ENCODE data around the gene DENND4A.
"Not testable (repeated sequence)": the region's sequence is repeated elsewhere in the genome, so short reads cannot be mapped to it uniquely, and the experiment has no call there.

DENND4A gene

DNA sequence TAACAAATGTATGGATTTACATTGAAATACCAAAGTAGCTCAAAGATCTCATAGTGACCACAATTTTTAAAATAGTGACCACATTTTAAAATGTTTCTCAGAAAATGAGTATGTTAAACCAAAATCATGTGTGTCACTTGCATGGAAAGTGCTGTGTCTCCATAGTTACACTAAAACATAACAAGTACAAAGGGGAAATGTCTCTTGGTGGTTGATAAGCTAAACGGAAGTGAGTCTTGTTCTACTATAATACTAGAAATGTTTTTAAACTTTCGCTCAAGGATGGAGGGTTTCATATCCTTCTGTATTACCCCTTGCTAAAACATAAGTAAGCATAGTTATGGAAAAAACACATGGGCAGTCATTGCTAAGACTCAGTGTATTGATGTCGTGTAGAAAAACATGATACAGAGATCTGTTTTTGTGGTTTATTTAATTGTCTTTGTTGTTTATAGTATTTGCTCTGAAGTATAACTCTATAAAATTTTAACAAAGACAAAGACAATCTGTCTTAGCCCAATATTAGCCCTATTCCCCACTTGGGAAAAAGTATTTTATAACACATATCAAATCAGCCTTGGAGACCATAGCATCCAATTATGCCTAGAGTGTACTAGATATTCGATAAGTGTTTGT is 27.0 kb upstream of the DENND4A start:
- DNase-seq (ENCODE audit: low read depth in 2 of 2): no peak

DNA sequence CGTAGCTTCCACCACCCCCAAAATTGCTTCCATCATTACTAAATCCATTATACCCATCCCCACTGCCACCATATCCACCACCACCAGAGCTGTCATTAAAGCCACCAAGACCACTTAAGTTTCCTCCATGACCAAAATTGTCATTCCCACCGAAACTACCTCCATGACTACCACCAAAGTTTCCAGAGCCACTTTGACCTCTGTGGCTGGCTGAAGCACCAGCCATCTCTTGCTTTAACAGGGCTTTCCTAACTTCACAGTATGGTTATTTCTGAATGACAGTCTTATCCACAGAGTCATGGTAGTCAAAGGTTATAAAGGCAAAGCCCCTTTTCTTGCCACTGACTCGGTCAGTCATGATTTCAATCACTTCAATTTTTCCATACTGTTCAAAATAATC is 24.3 kb upstream of the DENND4A start:
- DNase-seq (ENCODE audit: low read depth in 2 of 2): no peak

DNA sequence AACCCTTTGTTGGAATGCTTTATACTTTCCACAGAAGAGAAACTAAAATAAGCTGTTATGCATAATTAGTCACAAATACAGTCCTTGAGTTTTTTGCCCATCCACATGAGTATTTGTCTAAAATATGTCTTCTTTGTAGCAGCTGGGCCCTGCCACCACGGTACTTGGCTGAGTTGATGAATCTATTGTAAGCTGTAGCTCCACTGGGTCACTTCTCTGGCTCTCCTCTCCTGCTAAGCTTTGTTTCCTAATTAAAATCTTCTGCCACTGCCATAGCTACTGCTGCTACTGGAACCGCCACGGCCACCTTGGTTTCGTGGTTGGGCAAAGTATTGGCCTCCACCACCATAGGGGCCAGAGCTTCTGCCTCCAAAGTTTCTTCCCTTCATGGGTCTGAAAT is 23.9 kb upstream of the DENND4A start:
- DNase-seq (ENCODE audit: low read depth in 2 of 2): not testable (repeated sequence)

DNA sequence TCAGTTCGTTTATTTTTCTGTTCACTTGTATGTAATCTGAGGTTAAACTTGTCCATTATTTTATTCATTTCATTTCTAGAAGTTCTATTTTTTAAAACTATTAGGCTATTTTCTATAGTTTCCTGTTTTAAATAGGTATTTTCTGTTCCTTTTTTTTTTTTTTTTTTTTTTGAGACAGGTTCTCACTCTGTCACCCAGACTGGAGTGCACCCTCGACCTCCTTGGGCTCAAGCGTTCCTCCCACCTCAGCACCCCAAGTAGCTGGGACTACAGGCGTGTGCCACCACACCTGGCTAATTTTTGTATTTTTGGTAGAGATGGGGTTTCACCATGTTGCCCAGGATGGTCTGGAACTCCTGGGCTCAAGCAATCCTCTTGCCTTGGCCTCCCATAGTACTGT is 22.2 kb upstream of the DENND4A start:
- DNase-seq (ENCODE audit: low read depth in 2 of 2): not testable (repeated sequence)

DNA sequence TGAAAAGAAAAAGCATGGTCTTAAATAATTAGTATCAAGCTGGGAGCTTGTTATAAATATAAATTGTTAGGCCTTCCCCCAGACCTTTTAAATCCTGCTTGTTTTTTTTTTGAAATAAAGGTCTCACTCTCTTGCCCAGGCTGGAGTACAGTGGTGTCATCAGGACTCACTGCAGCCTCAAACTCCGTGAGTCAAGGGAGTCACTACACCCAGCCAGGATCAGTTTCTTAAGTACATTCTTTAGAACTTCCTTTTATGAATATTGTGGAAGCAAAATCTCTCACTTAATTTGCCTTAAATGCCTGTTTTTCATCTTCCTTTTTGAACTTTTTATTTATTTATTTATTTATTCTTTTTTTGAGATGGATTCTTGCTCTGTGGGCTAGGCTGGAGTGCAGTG is 20.8 kb upstream of the DENND4A start:
- no peak for DNase-seq (ENCODE audit: low read depth in 2 of 2)

DNA sequence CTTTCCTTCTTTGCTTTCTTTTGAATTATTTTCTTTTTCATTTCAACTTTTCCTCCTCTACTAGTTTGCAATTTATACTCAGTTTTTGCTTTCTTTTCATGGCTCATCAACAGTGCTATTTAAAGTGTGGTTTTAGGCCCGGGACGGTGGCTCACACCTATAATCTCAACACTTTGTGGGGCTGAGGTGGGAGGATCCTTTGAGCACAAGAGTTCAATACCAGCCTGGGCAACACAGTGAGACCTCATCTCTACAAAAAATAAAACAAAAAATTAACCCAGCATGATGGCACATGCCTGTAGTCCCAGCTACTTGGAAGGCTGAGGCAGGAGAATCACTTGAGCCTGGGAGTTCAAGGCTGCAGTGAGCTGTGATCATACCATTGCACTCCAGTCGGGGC is 20.4 kb upstream of the DENND4A start:
- no peak for DNase-seq (ENCODE audit: low read depth in 2 of 2)

DNA sequence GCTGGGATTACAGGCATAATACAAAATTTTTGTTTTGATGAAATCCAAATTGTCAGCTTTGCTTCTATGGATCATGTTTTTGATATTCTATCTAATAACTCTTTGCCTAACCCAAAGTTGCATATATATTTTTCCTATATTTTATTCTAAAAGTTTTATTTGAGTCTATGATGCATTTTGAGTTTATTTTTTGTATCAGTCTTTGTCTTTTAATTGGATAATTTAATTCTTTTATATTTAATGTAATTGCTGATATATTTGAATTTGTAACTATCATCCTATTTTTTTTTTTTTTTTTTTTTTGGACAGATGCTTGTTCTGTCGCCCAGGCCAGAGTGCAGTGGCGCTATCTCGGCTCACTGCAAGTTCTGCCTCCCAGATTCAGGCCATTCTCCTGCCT is 19.7 kb upstream of the DENND4A start:
- DNase-seq (ENCODE audit: low read depth in 2 of 2): no peak

DNA sequence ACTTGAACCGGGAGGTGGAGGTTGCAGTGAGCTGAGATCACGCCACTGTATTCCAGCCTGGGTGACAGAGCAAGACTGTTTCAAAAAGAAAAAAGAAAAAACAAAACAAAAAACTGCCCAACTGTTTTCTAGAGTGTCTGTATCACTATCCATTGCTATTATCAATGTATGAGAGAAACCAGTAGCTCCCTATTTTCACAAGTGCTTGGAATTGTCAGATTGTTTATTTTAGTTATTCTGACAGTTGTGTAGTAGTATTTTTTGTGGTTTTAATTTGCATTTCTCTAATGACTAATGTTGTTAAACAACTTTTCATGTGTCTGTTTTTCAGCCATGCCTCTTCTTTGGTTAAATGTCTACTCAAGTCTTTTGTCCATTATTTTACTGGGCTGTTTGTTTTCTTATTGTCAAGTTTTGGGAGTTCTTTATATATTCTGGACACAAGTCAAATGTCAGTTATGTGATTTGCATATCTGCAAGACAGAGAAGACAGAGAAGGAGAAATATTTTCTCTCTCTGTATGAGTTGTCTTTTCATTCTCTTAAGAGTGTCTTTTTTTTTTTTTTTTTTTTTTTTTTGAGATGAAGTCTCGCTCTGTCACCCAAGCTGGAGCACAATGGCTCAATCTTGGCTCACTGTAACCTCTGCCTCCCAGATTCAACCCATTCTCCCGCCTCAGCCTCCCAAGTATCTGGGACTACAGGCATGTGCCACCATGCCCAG is 19.1 kb upstream of the DENND4A start:
- not testable (repeated sequence) for DNase-seq (ENCODE audit: low read depth in 2 of 2)

DNA sequence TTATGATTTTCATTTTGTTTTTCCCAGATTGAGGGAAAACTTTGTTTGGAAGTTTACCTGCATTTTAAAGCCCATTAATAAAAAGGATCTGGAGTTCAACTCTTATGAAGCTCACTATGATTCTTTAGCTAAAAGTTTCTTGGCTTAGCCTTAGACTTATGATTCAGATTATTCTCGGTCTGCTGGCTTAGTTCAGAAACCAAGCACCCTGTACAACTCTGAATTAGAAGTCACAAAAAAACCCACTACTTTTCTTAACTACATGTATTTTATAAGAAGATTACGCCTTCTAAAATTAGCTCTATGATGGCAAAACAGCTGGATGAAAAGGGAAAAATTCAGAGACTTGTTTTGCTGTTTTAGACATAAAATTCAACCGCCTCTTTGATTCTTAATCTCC is 14.3 kb upstream of the DENND4A start:
- no peak for DNase-seq (ENCODE audit: low read depth in 2 of 2)

DNA sequence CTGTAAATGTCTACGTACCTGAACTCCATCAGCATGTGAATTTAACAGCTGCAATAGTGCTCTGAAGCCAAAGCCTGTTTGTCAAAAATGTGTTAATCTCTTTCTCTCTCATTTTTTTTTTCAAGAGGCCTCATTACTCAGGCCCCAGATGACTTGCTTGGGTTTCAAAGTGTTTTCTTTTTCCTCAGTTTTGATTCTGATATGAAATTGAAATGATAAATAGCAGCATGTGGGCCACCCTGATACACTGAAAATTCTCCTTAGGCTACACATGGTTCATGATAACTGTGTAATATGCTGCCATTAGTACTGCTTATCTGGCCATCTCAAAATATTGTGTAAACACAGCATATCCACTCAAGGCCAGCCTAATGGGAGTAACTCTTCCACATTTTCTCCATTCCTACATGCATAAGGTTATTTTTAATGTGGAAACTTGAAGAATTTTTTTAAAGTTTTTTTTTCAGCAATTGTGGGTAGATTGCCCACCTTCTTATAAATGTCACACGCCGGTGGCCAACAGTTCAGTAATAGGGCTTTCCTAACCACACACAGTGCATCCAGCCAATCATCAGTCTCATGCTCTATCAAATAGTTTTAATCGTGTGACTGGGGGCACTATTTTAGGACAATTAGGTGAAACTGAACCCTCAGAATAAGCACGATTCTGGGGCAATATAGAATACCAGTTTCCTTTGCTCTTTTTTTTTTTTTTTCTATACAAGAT is 13.1 kb upstream of the DENND4A start:
- DNase-seq (ENCODE audit: low read depth in 2 of 2): no peak

DNA sequence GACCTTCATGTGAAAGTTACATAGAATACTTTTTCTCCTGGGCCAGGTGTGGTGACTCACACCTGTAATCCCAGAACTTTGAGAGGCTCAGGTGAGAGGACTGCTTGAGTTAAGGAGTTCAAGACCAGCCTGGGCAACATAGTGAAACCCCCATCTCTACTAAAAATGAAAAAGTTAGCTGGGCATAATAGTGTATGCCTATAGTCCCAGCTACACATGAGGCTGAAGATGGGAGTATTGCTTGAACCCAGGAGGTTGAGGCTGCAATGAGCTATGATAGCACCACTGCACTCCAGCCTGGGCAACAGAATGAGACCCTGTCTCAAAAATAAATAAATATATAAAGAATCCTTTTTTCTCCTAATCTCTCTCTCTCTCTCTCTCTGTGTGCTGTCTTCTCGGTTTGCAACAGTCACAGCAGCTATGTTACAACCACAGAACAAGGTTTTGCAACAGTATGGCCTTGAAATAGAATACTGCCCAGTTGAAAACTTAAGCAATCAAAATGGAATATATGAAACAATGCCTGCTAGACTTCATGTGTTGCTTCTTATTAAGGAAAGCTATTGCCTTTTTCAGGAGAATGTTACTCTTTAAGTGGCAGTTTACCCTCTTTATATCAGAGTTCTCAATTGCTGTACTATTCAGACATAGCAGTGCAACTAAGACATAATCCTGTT is 12.3 kb upstream of the DENND4A start:
- DNase-seq (ENCODE audit: low read depth in 2 of 2): no peak

DNA sequence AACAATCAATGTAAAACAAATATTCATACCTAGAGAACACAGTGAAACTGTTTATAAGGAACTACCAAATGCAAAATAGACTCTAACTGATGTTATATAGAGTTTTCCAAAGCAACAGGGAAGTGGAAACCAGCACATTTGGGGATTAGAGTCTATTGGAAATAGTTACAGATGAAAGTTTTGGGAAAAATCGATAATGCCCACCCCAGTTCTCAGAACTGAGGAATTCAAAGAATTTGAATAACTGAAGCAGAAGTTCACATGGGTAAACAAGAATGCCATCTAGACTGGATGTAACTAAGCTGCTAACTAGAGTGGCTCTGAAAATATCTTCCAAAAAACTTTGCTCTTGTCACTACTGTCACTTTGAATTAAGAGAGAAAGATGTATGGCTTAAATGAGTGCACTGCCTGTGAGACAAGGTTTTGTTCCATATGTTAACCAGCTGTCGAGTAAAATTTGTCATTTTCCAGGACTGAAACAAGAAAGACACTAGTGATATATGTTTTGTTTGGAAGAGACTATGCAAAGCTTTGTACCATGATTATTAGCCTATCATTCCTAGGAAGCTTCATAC is 9.2 kb upstream of the DENND4A start:
- no peak for DNase-seq (ENCODE audit: low read depth in 2 of 2)

DNA sequence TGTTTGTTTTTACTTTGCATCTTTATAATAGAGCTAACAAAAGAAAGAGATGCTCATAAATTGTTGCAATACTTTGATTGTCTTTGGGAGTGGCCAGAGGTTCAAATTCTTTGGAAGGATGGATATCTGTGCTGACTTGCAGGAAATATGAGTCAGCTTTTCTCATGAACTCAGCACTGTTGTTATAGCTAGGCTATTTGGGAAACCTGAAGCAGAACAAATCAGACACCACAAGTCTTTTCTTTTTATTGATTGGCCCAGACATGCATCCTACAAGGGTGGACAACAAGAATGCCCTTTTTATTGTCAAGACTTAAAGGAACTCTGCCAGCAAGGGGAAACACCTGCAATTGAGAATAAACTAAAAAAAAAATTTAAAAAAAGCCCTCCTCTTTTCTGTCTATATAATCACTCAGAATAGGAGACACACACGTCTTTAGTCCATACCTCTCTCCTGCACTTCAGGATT is 4.6 kb upstream of the DENND4A start:
- DNase-seq (ENCODE audit: low read depth in 2 of 2): no peak

DNA sequence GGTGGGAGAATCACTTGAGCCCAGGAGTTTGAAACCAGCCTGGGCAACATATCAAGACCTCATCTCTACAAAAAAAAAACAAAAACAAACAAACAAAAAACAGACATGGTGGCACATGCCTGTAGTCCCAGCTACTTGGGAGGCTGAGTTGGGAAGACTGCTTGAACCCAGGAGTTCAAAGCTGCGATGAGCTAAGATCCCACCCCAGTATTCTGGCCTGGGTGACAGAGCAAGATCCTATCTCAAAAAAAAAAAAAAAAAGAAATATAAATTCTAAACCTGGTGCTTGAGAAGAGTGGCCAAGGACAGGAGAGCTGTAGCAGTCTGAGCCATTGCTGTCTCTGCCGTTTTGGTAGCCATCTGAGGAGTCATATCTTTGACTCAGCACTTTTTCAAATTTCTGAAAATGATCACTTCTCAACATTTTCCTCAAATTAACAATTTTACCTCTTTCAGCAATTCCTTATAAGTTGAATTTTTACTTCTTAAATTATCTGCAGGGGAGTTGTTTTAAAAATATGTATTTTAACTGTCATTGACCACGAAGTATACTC is 3.6 kb upstream of the DENND4A start:
- DNase-seq (ENCODE audit: low read depth in 2 of 2): no peak

DNA sequence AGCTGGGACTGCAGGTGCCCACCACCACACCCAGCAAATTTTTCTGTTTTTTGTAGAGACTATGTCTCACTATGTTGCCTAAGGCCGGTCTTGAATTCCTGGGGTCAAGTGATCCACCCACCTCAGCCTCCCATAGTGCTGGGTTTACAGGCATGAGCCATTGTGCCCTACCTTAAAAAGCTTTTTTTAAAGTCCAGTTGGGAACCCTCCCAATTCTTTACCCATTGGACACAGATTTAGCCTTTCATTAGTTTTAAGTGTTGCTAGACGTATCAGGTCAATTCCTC is 1.7 kb upstream of the DENND4A start:
- no peak for DNase-seq (ENCODE audit: low read depth in 2 of 2)

DNA sequence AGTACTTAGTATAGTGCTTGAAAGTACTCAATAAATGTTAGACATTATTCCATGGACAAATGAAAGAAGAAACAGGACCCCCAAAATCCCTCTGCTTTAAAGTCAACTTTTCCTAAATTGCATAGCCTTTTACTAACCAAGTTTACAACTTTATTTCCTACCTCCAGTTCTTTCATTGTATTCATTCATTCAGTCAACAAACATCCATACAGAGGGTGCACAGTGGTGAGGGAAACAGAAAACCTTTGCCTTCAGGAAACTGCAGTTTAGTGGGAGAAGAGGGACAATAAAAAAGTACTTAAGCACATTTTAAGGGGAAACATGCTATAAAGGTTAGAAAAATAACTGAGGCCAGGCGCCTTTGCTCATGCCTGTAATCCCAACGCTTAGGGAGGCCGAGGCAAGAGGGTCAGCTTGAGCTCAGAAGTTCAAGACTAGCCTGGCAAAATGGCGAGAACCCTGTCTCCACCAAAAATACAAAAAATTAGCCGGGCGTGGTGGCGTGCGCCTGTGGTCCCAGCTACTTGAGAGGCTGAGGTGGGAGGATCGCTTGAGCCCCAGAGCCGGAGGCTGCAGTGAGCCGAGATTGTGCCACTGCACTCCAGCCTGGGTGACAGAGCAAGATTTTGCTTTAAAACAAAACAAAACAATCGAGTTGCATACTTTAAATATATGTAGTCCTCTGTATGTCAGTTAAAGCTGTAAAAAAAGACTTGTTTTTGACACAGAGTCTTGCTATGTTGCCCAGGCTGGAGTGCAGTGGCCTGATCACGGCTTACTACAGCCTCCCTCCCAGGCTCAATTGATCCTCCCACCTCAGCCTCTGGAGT is 1.1 kb upstream of the DENND4A start:
- no peak for DNase-seq (ENCODE audit: low read depth in 2 of 2)

DNA sequence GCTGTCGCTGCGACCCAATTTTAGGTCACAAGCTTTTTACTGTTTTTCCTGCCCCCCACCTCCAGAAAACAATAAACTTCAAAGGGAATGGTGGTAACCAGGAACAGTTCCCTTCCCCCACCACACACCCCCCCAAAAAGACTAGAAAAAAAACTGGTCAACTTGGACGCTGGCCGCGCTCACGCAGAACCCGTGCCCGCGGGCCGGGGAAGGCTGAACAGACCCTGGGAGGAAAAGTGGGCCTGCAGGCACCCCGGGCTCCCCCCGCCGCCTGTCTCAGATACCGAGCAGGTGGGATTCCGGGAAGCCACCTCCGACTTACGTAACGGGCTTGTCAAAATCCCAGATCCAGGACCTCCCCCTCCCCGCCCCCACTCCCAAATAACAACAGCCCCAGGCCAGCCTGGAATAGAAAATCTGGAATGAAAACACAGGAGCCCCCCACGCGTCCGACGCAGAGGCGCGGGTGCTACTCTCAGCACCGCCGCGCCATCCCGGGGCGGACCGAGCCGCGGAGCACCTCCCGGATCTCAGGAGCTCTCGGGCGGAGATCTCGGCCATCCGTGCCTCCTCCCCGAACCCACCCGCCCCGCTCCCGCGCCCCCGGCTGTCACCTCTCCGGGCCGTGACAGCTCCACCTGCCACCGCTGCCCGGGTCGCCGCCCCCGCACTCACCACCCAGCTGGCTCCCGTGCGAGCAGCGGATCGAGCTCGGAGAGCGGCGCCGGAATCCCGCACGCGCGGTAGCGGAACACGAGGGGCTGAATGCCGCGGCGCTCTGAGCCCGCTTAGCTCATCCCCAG is 557 bp downstream of the DENND4A start:
- DNase-seq (ENCODE audit: low read depth in 2 of 2): peak; percentile 21 to 31

DNA sequence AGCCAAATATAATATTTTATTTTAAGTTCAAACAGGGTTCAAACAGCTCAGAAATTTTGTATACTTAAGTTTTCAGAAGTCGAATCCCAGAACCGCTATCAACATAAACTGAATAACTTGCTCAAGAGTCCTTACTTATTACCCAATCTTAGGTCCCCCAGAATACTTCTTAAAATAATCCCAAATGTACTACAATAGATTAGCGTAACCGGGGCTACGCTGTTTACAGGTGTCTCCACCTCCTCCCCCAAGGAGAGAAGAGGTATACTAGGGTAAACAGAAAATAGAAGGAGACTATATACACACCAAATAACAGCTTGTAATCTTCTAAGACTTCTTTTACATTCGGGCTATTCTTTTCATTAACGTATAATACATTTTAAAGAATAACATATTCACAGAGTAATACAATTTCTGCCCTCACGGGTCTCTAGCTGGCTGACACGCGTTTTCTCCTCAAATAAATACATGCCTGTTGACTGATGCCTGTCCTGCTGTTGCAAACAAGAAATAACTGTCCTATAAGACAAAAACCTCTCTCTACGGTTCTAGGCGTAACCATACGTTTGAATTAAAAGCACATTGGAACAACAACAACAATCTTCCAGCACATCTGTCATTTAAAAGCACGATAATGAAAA is 1.3 kb downstream of the DENND4A start:
- no peak for DNase-seq (ENCODE audit: low read depth in 2 of 2)

DNA sequence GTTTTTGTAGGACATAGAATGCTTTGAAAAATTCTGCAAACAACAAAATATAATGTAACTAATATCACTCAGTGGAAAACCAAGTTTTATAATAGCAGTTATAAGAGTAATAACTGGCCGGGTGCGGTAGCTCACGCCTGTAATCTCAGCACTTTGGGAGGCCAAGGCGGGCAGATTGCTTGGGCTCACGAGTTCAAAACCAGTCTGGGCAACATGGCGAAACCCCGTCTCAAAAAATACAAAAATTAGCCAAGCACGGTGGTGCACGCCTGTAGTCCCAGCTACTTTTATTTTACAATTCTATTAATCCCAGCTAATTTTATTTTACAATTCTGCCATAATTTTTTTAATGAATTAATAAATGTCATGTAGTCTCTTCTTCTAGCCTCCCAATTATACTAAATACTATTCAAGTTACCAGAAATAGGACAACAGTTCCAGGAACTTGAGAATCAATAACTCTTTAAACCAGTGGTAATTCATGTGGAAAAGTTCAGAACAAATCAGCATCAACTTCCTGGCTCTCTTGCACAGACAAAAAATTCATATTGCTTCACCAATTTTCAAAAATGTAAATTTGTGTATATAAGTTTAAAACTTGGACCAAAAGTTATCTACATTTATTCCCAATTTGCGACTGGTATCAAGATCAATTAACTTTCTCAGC is 2.2 kb downstream of the DENND4A start:
- no peak for DNase-seq (ENCODE audit: low read depth in 2 of 2)

All from activated CD8-positive, alpha-beta memory T cell treated with anti-CD3 and anti-CD28 coated beads for 4 hours (primary cell).